ENCODE data around the gene CAMTA2. TPM values are rescaled to one million over a fixed set of nuclear protein-coding genes. Genes with fewer than 3 reads are reported as not detected.

The CAMTA2 gene
- polyA plus RNA-seq, 1 donor from 2014 or later: 7.3 TPM

DNA sequence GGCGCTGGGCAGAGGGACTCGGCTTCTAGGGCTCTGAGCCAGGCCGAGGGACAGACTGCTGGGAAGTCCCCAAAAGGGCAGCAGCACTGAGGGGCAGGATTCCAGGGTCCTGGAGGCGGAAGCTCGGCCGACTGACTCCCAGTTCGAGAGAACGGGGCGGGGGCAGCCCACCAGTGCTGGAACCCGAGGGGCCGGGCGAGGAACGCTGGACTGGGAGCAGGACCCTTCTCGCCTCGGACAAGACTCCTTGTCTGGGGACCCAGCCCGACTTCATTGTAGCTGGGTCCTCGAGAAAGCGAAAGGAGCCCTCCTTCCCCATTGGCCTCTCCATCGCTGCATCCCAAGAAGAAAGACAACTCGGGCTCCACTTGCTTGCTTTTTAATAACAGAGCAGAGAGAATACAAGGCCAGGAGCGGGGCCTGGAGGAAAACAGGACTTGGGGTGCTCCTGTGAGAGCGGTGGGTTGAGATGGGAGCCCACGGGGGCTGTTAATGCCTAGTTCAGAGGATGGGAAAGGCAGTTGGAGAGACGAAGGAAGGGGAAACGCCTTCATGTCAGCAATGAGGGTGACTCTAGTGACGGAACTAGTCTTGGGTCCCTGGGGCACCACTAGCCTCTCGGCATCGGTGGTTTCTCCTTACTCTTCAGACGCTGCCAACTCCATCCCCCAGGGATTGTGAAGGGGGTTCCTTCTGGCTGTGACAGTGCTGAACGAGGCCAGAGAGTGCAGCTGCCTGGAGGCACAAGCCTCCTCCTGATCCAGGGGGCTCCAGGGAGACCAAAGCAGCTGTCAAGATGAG lies 492 bp upstream of the CAMTA2 start:
- Histone ChIP-seq H3K4me2 (ENCODE audit: low read length) (peak overlapping the region; percentile 73), H3K27ac (ENCODE audit: low read length) (peak overlapping the region; percentile 3), H3K4me3 (ENCODE audit: low read length) (peak overlapping the region; percentile 94), H3K27me3 (ENCODE audit: insufficient read depth, low read depth, low read length) (peaks cover 2% of the 10 kb centered on the region), H3F3A (ENCODE audit: insufficient read depth, low read length, poor library complexity, severe bottlenecking) (no peaks in the 10 kb centered on the region), H3K36me3 (ENCODE audit: insufficient read depth, low read length) (no peaks in the 10 kb centered on the region), H4K20me1 (ENCODE audit: insufficient read depth) (no peaks in the 10 kb centered on the region), H3K9ac (ENCODE audit: low read length) (peak overlapping the region; percentile 78), H3K9me2 (ENCODE audit: insufficient read depth, low read length) (no peaks in the 10 kb centered on the region), H3K9me3 (ENCODE audit: low read length) (no peaks in the 10 kb centered on the region), H2AFZ (ENCODE audit: low read depth, low read length) (peak overlapping the region; percentile 90), H3K79me2 (replicated peaks; ENCODE audit: insufficient read depth, low read length) (no peaks in the 10 kb centered on the region)
- TF ChIP-seq POLR2AphosphoS5 (IDR thresholded peaks at IDR 0.05) (no peak), MXI1 (conservative IDR thresholded peaks at IDR 0.05; ENCODE audit: poor library complexity, severe bottlenecking) (no peak), RAD21 (conservative IDR thresholded peaks at IDR 0.05) (no peak), EP300 (conservative IDR thresholded peaks at IDR 0.05; ENCODE audit: poor library complexity, severe bottlenecking) (no peak), TAF1 (IDR thresholded peaks at IDR 0.05; ENCODE audit: low read depth) (no peak), EZH2 (IDR thresholded peaks at IDR 0.05; ENCODE audit: borderline replicate concordance, insufficient read depth, low read length, poor library complexity, severe bottlenecking) (no peak), SMC3 (conservative IDR thresholded peaks at IDR 0.05; ENCODE audit: poor library complexity) (no peak)
- TF ChIP-seq, protein P1, sequence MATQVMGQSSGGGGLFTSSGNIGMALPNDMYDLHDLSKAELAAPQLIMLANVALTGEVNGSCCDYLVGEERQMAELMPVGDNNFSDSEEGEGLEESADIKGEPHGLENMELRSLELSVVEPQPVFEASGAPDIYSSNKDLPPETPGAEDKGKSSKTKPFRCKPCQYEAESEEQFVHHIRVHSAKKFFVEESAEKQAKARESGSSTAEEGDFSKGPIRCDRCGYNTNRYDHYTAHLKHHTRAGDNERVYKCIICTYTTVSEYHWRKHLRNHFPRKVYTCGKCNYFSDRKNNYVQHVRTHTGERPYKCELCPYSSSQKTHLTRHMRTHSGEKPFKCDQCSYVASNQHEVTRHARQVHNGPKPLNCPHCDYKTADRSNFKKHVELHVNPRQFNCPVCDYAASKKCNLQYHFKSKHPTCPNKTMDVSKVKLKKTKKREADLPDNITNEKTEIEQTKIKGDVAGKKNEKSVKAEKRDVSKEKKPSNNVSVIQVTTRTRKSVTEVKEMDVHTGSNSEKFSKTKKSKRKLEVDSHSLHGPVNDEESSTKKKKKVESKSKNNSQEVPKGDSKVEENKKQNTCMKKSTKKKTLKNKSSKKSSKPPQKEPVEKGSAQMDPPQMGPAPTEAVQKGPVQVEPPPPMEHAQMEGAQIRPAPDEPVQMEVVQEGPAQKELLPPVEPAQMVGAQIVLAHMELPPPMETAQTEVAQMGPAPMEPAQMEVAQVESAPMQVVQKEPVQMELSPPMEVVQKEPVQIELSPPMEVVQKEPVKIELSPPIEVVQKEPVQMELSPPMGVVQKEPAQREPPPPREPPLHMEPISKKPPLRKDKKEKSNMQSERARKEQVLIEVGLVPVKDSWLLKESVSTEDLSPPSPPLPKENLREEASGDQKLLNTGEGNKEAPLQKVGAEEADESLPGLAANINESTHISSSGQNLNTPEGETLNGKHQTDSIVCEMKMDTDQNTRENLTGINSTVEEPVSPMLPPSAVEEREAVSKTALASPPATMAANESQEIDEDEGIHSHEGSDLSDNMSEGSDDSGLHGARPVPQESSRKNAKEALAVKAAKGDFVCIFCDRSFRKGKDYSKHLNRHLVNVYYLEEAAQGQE (IDR thresholded peaks at IDR 0.05; ENCODE audit: borderline replicate concordance): no peak
- TF ChIP-seq, protein P2, sequence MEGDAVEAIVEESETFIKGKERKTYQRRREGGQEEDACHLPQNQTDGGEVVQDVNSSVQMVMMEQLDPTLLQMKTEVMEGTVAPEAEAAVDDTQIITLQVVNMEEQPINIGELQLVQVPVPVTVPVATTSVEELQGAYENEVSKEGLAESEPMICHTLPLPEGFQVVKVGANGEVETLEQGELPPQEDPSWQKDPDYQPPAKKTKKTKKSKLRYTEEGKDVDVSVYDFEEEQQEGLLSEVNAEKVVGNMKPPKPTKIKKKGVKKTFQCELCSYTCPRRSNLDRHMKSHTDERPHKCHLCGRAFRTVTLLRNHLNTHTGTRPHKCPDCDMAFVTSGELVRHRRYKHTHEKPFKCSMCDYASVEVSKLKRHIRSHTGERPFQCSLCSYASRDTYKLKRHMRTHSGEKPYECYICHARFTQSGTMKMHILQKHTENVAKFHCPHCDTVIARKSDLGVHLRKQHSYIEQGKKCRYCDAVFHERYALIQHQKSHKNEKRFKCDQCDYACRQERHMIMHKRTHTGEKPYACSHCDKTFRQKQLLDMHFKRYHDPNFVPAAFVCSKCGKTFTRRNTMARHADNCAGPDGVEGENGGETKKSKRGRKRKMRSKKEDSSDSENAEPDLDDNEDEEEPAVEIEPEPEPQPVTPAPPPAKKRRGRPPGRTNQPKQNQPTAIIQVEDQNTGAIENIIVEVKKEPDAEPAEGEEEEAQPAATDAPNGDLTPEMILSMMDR (IDR thresholded peaks at IDR 0.05; ENCODE audit: poor library complexity, severe bottlenecking): no peak

DNA sequence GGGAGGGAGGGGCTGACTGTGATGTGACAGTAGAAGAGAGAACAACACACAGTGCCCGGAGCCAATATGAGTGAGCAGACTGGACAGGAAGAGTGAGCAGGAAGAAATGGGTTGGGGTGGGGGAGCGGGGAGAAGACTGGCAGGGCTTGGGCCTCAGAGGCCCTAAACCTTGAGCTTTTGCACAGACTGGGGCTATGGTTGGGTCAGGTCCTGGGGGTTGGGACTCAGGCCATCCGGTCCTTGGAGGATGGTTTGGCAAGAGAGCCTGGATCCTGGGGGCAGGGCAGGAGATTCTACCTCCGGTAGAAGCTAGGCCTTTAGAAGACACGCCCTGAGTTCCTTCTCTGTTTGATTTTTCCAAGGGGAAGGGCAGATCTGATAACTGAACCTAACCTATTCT lies 1.1 kb downstream of the CAMTA2 start:
- Histone ChIP-seq H3K4me2 (ENCODE audit: low read length) (peak overlapping the region; percentile 71), H3K27ac (ENCODE audit: low read length) (peak overlapping the region; percentile 24), H3K9ac (ENCODE audit: low read length) (peak overlapping the region; percentile 78), H4K20me1 (ENCODE audit: insufficient read depth) (no peaks in the 10 kb centered on the region), H3K9me2 (ENCODE audit: insufficient read depth, low read length) (no peaks in the 10 kb centered on the region), H3K36me3 (ENCODE audit: insufficient read depth, low read length) (no peaks in the 10 kb centered on the region), H3K79me2 (replicated peaks; ENCODE audit: insufficient read depth, low read length) (no peaks in the 10 kb centered on the region), H3K9me3 (ENCODE audit: low read length) (no peaks in the 10 kb centered on the region), H3F3A (ENCODE audit: insufficient read depth, low read length, poor library complexity, severe bottlenecking) (no peaks in the 10 kb centered on the region), H3K27me3 (ENCODE audit: insufficient read depth, low read depth, low read length) (peaks cover 2% of the 10 kb centered on the region), H2AFZ (ENCODE audit: low read depth, low read length) (peak overlapping the region; percentile 90), H3K4me3 (ENCODE audit: low read length) (peak overlapping the region; percentile 94)
- TF ChIP-seq EZH2 (IDR thresholded peaks at IDR 0.05; ENCODE audit: borderline replicate concordance, insufficient read depth, low read length, poor library complexity, severe bottlenecking) (no peak), MXI1 (conservative IDR thresholded peaks at IDR 0.05; ENCODE audit: poor library complexity, severe bottlenecking) (no peak), POLR2AphosphoS5 (IDR thresholded peaks at IDR 0.05) (no peak), TAF1 (IDR thresholded peaks at IDR 0.05; ENCODE audit: low read depth) (no peak), EP300 (conservative IDR thresholded peaks at IDR 0.05; ENCODE audit: poor library complexity, severe bottlenecking) (no peak)
